HUDEP-2 (cell line): Measurements from ENCODE around the gene TTLL11.
A peak's percentile ranks its signal among the peaks of the same experiment; 100 is the strongest.

Experiments
- DNase-seq, 76 experiments: peaks; one replicate each; lab custom pipeline; 2025; ENCODE audit not compliant: unreplicated experiment in 76 of 76; lab: John Stamatoyannopoulos, UW

TTLL11 gene

DNA sequence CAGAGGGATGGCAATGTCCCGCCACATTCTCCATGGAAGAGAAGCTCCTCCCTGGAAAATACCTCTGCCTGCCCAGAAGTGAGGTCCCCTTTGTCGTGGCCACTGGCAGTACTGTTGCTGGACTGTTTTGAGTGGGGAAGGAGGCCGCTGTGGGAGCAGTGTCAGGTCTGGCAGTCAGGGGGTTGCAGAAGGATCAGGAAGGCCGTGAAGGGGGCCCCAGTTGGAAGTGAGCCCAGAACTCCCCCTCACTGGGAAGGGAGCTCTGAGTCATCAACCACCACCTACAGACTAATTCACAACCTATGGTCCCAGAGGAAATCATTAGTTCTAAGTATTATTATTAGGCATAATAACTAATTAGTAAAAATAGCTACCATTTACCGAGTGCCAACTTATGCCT lies 200.4 kb downstream of the TTLL11 start:
- DNase-seq: no peak

DNA sequence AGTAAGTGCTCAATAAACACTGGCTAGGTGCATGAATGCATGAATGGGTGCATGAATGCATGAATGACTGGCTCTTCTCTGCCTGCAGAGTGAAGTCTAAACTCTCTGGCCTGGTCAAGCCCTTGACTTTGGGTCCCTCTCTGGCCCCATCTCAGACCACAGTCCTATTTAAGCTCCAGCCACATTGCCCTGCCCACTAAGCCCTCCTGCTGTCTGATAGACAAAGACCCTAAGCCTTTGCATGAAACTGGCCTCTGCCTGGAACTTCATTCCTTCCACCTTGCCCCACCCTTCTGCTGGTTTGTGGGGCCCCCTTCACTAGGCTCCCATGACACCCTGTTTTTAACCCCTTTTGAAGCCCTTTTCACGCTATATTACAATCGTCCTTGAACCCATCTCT lies 202.4 kb downstream of the TTLL11 start:
- DNase-seq: no peak

DNA sequence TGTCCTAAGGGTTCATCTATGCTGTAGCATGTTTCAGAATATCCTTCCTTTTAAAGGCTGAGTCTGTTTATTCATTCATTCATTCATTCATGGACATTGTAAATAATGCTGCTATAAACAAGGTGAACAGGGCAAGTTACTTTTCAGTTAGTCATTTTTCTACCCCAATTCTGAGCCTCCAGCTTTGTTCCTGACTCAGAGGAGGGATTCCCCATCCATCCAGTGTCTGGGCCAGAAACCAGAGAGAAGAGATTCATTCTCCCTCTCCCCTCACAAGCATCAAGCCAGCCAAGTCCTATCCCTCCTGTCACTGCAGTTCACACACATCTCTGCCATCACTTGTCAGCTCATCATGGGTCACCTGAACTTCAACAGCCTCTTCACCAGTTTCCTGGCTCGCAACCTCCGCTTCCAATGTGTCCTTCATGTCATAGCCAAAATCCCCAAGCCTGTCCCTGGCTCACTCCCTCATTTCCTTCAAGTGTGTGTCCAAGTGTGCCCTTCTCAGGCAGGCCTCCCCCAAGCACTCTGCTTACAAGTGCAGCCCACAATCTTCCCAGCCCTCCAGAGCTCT lies 203.0 kb downstream of the TTLL11 start:
- DNase-seq: no peak

GRCh38 chr9:121888438-121888775 lies 204.7 kb downstream of the TTLL11 start:
- DNase-seq: no peak

DNA sequence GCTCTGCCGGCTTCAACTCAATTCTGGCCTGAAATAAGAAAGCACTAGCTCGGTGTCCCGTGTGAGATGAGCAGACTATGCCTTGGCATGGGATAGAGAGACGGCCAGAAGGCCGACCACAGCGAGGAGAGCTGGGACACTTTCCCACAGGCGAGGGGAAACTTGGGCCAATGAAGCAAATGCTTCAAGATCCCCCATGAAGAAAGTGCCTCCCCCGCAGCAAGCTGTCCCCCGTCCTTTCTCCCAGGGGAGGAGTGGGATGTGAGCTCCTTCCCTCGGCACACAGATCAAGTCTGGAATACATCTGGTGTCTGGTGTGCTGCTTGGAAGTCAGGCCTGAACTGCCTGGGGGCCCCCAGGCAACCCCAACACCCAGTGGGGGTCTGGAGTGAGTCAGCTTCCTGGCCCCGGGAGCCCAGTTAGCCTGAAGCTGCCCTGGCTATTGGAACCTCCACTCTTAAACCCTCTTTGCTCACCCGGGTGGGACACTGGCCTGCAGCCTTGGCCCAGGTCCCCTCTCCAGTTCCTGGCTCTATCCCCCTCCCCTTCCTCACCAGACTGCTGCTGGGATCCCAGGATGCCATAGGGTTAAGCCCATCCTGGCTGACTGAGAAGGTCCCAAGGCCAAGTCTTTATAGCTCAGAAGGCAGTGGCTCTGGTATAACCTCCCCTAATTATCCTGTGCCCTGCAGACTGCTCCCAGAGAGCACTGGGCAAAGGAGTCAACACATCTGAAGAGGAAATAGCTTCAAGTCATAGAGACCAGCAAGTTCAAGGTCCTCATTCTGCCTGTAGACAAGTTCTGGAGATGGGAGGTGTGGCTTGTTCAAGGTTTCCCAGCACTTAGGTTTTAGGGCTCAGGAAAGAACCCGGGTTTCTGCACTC lies 205.3 kb downstream of the TTLL11 start:
- DNase-seq: no peak

- no peak for DNase-seq
Measured at GRCh38 chr9:121886759-121887485, 206.2 kb downstream of the TTLL11 start.

DNA sequence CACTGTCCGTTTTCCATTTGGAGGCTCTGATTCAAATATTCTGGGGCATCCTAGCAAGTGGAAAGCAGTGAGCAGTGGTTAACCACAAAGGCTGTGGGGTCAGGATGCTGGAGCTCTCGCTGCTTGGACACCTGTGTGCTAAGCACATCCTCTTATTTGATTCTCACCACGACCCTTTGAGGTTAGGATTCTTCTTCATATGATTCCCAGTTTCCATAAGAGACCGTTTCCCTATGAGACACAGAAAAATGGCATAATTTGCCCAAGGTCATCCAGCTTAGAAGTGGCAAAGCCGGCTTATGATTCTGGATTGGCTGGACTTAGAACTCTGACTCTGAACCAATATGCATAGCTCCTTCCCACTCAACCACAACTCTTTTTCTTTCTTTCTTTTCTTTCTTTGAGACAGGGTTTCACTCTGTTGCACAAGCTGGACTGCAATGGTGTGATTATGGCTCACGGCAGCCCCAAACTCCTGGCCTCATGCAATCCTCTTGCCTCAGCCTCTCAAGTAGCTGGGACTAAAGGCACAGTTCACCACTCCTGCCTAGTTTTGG lies 207.7 kb downstream of the TTLL11 start:
- no peak for DNase-seq

GRCh38 chr9:121884057-121884541 lies 209.0 kb downstream of the TTLL11 start:
- no peak for DNase-seq

GRCh38 chr9:121883281-121884056 lies 209.6 kb downstream of the TTLL11 start:
- DNase-seq: no peak

DNA sequence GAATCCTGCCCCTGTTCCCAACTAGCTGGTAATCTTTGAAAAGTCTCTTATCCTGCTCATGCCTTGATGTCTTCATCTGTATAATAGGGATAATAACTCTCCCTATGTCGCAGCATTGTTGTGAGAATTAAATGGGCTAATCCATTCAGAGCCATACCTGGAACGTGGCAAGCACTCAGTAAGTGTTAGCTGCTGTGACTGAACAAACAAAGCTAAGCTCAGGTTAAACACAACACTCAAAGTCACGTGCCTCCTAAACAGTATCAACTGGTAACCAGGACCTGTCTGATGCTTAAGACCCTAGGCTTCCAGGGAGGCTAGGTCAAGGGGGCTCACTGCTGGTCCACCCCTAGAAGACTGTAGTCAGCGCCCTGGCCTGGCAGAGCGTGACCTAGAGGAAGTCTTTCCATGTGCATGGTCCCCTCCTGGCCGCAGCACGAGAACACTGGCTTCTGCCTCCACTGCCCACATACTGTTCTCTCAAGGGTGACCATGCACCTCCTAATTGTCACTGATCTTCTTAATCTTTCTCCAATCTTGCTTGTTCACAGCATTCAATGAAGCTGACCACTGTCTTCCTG lies 211.1 kb downstream of the TTLL11 start:
- no peak for DNase-seq

DNA sequence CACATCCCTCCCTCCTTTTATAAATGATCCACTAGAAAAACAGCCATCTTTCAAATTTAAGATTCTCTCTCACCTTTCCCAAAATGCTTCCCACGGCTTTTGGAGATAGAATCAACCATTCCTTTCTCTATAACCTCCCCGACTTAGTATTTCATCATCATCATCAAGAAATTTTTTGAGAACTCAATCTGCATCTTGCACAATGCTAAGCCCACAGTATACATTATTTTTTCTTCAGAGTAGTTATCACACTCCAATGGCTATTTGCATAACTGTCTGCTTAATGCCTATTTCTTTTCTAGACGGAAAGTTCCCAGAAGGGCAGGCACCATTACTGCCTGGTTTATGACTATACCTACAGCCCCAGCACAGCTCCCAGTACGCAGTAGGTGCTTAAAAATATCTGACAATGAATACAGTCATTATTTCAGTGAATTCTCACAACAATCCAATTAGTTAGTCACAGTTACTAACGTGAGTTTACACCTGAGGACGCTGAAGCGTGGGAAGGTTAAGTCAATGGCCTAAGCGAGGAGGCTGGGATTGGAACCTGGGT lies 212.7 kb downstream of the TTLL11 start:
- no peak for DNase-seq

- DNase-seq: no peak
Measured at GRCh38 chr9:121878271-121878822, 214.8 kb downstream of the TTLL11 start.

DNA sequence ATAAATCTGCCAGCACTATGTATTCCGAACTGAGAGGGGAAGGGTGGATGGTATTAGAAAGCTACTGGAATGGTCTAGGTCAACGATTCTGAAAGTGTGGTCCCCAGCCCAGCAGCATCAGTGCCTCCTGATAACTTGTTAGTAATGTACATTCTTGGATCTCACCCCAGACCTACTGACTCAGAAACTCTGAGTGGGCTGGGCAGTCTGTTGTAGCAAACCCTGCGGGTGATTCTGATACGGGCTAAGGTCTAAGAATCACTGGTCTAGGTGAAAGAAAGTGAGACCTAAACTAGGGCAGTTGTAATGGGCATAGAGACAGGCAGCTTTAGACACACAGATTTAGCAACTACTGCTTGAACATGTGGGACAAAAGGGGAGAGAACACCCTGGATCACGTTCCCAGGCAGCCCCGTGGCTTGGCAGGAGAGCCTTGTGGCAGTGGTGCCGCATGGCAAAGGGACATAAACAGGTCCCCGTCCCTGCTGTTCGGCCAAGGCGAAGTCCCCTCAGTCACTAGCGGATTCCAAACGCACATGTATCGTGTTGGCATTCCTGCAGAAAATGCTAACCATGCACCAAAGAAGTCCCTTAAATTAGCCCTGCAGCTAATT lies 216.3 kb downstream of the TTLL11 start:
- DNase-seq: peak in 3 of 76 experiments; percentile 10 to 37 (median 16)

DNA sequence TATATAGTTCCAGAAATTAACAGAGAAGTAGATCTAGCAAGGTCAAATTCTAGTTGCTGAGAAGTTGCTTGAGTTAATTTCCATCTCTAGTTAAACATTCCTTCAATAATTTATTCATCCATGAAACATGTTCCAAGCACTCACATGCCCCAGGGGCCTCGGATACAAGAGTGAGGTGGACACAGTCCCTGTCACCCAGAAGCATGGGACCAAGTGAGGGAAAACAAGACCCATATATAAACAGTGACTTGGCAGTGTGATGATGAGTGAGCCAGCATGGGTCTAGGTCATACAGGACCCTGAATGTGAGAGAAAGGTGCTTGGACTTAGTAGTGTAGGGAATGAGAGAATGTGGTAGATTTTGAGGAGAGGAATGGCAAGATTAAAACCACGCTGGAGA lies 216.9 kb downstream of the TTLL11 start:
- no peak for DNase-seq

DNA sequence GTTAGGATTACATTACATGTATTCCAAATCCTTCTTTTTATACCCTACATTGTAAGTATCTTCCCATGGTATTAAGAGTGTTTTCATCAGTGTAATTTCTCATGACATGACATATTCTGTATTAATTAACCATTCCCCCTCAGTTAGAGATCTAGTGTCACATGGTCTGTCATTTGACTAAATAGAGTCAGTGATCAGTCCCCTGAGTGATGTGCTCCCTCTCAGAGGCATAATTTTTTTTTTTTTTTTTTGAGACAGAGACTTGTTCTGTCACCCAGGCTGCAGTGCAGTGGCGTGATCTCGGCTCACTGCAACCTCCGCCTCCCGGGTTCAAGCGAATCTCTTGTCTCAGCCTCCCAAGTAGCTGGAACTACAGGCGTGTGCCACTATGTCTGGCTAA lies 218.6 kb downstream of the TTLL11 start:
- no peak for DNase-seq

DNA sequence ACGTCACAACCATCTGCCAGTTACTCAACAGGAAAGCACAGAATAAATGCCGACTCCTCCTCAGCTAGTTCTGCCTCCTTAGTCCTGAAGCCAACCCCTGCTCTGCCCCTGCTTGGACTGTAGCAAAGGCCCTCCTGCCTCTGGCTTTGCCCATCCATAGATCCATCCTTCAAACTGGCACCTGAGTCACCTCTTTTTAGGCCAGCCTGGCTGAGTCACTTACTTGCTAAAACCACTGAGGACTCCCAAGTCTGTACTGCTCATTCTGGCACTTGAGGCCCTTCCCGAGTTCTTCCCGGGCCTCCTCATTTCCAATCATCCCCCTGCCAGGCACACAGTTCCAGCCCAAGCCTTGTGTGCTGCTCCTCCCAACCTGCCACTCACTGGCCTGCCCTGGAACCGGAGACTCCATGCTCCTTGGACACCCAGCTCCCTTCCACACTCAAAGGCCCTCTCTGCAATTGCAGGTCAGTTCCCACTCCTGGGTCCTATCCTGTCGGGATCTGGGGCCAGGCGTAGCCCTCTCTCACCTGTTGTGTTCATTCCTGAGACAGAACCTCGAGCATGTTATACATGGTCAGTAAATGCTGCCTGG lies 221.6 kb downstream of the TTLL11 start:
- DNase-seq: no peak

- DNase-seq: no peak
Measured at GRCh38 chr9:121870271-121870670, 222.8 kb downstream of the TTLL11 start.

- no peak for DNase-seq
Measured at GRCh38 chr9:121868626-121869025, 224.5 kb downstream of the TTLL11 start.

- no peak for DNase-seq
Measured at GRCh38 chr9:121866927-121867326, 226.2 kb downstream of the TTLL11 start.
